Transverse colon (tissue), 4 donors: ENCODE results near the gene ATP8A1.

Experiments
- POLR2AphosphoS5 ChIP-seq, 3 donors: sonication (generic); formaldehyde crosslinking; IDR thresholded peaks; one replicate each; pipeline ENCODE4 v1.6.1; 2016; ENCODE audit warnings: antibody characterized with exemption in 3 of 3
- TF ChIP-seq, protein P1 (sequence below), 5 experiments: fragments of 200-600 bp in 3 of 5; fragments of 450-650 bp in 2 of 5; sonication (generic) in 3 of 5; IDR thresholded peaks; 1 replicate in 2 of 5; 2 replicates in 3 of 5; pipeline ENCODE4 v1.5.1; 2016 to 2017; ENCODE audit warnings: antibody characterized with exemption in 5 of 5, inconsistent platforms in 3 of 5, mild to moderate bottlenecking in 2 of 5, moderate library complexity in 1 of 5

DNA sequence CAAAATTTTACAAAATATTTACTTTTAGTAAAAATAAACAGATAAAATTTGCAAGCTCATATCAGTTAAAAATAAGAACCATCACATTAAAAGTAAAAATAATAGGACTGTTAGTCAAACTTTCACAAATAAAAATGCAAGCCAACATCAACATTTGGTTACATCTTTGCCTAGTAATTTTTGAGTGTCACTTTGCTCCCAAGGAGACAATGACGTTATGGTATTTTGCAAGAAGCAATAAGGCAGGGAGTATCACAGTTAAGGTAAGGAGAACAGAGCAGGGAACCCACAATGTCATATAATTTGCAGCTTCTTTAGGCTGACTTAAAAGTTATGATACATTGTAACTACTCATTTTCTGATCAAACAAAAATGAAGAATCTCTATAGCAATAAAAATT, 98.7 kb downstream of the ATP8A1 start:
- no peak for TF ChIP-seq POLR2AphosphoS5 (IDR thresholded peaks at IDR 0.05)
- TF ChIP-seq, protein P1, sequence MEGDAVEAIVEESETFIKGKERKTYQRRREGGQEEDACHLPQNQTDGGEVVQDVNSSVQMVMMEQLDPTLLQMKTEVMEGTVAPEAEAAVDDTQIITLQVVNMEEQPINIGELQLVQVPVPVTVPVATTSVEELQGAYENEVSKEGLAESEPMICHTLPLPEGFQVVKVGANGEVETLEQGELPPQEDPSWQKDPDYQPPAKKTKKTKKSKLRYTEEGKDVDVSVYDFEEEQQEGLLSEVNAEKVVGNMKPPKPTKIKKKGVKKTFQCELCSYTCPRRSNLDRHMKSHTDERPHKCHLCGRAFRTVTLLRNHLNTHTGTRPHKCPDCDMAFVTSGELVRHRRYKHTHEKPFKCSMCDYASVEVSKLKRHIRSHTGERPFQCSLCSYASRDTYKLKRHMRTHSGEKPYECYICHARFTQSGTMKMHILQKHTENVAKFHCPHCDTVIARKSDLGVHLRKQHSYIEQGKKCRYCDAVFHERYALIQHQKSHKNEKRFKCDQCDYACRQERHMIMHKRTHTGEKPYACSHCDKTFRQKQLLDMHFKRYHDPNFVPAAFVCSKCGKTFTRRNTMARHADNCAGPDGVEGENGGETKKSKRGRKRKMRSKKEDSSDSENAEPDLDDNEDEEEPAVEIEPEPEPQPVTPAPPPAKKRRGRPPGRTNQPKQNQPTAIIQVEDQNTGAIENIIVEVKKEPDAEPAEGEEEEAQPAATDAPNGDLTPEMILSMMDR (IDR thresholded peaks at IDR 0.05) = no peak
